GM19468 (cell line): ENCODE measurements around the gene TMPRSS13.
"Not testable (repeated sequence)": the region's sequence is repeated elsewhere in the genome, so short reads cannot be mapped to it uniquely, and the experiment has no call there.

Source experiments
- ATAC-seq: cut with Tn5 transposase; IDR thresholded peaks from one replicate; pipeline ENCODE4 v1.9.1; 2021; ENCODE audit warnings: mild to moderate bottlenecking, moderate library complexity, moderate number of reproducible peaks; ENCODE audit not compliant: unreplicated experiment; ENCODE audit errors: extremely low read depth

The TMPRSS13 gene

GRCh38 chr11:117931971-117932370, 2.8 kb upstream of the TMPRSS13 start:
- ATAC-seq: no peak

DNA sequence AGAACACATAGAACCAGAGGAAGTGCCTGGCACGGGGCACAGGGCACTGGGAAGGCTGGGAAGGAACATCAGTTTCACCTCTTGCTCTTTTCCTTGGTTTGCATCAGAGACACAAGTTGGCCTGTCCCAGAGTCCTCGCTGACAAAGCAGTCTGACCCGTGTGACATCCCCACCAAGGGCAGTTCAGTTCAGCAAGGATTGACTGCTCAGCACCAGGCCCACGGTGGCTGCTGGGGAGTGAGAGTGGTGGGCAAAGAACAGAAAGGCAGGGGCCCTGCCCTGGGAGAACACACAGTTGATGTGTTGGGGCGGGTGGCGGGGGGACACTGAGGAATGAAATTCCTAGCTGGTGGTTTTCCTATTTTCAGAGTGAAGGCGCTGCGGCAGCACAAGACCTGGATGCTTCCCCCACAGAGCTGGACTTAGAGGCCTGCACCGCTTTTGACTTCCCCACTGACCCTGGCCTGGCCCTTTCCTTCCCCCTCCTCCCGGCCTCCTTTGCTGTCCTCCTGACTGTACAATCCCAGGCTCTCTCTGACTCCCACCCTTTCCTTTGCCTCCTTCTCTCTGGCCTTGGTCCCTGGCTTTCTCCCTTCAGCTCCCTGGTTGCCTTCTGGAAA, 2.2 kb upstream of the TMPRSS13 start:
- no peak for ATAC-seq

DNA sequence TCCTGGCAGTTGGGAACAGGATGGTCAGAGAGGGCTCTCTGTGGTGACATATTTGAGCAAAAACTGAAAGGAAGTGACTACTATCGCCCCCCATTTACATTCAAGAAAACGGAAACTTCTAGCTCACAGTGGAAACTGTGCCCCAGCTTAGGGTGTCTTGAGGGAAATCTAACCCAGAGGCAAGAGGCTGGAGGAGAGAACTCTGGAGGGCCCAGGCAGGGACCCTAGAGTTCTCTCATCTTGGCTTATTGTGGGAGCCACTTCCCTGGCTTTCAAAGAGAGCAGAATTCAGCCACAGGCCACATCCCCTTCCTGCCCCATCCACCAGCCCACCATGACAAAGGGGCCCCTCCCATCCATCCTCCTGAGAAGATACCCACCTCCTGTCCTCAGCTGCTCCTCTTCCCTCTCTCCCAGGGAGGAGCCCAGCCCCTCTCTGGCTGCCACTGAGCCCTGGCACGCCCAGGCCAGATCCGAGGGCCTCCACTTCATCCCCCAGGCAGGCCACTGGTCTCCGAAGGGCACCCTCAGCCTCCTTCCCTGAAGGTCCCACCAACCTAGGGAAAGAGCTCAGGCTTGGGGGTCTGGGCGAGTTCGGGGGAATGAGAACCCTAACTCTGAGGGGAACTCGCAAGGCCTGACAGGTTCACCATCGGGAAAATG, 1.6 kb upstream of the TMPRSS13 start:
- no peak for ATAC-seq

DNA sequence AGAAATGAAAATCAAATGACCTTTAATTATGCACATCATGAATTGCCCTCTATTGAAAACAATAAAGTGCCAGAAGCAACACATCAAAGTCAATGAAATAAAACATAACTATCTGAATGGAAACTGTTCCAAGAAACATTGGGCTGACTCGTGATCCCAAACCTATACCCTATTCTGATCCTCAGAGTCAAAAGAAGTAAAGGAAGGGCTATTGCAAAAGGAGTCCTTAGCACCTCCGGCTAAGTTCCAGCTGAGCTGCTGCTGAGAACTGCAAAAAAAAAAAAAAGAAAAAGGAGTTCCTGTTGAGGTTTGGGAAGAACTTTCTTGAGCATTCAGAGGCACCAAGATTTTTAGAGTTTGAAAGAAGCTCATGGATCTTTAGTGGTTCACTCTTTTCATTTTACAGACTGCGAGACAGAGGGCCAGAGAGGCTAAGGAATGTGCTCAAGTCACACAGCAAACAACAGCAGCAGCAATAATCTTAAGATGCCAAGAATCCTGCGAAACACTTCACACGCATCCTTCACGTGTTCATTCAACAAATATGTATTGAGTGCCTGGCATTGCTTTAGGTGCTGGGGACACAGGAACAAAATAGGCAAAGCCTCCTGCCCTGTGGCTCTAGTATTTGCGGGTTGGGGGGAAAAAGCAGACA, 841 bp upstream of the TMPRSS13 start:
- ATAC-seq: no peak

DNA sequence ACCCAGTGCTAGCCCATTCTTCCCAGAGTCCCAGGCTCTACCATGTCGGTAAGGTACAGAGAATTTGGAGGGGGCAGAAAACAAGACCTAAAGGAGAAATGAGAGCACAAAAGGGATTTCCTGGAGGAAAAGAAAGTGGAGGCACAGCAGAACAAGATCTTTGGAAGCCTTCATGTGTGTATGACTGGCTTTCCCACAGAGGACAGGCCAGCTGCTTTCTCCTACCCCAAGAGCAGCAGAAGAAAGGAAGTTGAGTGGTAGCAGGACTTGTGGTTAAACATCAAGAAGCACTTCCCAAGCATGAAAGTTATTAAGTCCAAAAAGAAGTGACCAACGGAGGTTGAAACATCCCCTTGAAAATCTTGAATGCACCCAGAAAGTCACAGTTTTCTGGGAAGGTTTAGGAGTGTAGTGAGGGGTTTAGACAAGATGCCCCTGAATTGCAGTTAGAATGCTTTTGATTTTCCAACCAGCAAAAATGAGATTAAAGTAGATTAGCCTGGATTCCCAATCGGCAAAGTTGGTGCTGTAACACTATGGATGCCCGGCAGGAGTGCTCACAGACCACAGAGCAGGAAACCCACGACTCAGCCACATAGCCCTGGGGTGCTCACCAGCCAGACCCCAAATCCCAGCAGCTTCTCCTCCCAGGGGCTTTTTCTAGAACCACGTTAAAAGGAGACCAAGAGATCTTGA, 608 bp downstream of the TMPRSS13 start:
- ATAC-seq: no peak

DNA sequence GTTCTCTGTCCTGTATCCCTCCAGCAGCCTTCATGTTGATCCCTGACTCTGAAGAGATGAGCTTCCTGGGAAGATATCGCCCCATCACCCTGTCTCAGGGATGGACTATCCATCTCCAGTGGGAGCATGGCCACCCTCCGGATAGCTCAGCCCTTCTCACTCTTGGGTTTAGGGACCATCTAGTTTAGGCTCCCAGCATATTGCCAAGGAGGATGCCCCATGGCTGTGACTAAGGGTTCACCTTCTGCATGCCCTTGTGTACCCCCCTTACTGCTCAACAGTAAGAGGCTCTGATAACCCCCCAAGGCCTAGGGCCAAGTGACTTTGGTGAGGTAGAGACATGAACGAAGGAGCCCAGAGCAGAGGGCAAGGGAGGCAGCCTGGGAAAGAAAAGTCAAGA, 1.3 kb downstream of the TMPRSS13 start:
- ATAC-seq: no peak

- not testable (repeated sequence) for ATAC-seq
Measured at GRCh38 chr11:117926166-117926565, 3.0 kb downstream of the TMPRSS13 start.

GRCh38 chr11:117925198-117925925, 3.8 kb downstream of the TMPRSS13 start:
- ATAC-seq: no peak

GRCh38 chr11:117924631-117925170, 4.5 kb downstream of the TMPRSS13 start:
- ATAC-seq: no peak

DNA sequence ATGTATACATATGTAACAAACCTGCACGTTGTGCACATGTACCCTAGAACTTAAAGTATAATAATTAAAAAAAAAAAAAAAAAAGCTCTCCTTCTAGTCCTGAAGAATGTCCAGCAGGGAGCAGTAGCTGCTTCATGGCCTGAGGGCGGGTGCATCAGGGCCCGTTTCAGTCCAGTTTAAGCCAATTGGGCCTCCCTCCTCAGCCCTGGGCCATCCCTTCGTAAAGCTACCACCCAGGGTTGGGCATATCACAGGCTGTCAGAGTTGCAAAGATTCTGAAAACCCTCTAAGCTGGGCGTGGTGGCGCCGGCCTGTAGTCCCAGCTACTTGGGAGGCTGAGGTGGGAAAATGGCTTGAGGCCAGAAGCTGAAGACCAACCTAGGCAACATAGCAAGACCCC, 5.4 kb downstream of the TMPRSS13 start:
- ATAC-seq: no peak

DNA sequence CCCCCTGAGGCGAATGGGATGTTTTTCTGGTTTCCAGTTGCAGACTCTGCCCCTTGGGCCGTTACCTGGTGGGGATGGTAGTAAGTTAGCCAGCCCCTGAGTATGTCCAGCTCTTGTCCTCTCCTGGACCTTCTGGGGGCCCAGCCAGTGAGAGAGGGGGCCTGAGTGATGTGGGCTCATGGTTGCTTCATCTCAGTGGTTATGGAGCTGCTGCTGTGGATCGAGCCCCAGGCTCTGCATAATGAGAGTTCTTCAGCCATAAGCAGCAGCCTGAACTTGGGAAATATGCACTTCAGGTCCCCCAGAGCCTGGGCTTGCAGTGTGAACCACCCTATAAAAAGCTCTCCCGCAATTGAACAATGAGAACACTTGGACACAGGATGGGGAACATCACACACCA, 5.9 kb downstream of the TMPRSS13 start:
- ATAC-seq: no peak

DNA sequence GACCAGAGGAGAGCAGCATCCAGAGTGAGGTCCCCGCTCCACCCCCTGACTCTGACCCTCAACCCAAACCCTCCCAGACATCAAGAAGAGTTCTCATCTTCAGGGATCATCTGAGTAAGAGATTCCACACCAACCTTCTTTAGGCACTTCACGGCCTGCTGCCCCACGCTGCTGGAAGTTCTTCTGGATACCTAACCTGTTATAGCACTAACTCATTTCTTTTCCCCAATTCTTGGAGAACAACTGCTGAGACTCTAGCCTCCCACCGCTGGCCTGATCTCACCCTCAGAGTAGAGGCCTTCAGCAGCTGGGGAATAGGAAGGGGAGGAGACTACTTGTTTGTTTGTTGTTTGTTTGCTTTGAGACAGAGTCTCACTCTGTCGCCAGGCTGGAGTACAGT, 7.3 kb downstream of the TMPRSS13 start:
- ATAC-seq: no peak

DNA sequence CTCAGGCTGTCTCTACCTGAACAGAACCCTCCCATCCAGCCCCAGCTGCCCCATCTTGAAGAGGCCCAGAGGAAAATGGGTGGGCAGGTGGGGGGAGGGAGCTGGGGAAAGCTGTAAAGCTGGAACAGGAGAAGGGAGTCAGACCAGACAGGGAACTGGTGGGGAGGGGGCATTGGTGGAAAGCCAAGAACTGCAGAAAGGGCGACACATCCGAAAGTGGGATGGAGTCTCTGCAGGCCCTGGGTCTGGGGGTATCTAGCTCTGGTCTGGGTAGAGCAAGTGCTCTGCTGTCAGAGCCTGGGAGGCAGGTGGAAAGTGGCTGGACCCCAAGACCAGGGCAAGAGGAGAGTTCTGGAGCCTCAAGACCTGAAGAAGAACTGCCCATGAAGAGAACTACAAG, 7.7 kb downstream of the TMPRSS13 start:
- no peak for ATAC-seq

DNA sequence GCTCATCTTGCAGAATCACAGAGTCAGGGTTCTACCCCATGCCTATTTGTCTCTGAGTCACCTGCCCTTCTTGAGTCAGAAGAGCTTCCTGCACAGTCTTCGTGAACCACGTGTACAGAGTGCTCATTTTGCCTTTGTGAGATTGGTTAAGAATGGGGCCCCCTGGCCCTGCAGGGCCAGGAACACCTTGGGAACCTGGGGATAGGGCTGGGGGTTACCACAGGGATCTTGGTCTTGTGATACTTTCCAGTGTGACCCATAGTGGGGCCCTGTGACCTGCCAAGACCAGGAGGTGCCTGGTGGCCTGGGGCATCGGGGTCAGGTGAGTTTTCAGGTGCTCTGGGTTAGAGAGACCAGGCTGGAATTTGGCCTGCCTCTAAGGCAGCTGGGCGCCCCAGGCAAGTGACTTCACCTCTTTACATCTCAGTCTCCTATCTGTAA, 9.4 kb downstream of the TMPRSS13 start:
- ATAC-seq: no peak

- no peak for ATAC-seq
Measured at GRCh38 chr11:117919341-117919740, 9.9 kb downstream of the TMPRSS13 start.

DNA sequence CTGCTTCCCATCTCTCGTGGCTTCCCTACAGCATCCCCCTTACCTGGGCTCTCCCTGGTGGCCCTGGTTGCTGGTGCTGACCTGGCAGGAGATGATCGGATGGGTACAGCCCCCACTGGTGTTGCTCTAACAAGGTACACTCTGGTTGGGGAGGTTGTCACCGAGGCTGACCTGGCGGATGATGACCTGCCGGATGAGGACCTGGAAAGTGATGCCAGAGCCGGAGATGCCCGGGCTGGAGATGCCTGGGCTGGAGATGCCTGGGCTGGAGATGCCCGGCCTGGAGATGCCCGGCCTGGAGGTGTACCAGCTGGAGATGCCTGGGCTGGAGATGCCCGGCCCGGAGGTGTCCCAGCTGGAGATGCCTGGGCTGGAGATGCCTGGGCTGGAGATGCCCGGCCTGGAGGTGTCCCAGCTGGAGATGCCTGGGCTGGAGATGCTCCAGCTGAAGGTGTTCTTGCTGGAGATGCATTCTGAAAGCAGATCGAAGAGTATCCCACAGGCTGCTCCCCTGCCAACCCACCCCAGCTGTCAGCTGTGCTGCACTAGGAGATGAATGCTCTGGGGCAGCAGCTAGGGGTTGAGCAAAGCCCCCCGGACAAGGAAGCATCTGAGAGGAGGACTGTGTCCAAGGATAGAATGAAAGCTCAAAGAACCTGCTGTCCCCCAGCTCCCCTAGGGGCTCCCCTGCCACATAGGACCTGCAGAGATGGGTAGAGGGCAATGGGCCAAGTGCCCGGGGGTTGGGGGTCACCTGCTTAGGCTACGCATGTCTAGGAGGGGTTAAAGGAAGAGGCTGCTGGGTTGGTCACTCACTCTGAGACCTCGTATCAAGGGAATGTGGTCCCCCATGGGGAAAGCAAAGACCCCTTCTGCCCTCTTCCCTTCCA, 10.6 kb downstream of the TMPRSS13 start:
- ATAC-seq: no peak

GRCh38 chr11:117917591-117918151, 11.5 kb downstream of the TMPRSS13 start:
- no peak for ATAC-seq

DNA sequence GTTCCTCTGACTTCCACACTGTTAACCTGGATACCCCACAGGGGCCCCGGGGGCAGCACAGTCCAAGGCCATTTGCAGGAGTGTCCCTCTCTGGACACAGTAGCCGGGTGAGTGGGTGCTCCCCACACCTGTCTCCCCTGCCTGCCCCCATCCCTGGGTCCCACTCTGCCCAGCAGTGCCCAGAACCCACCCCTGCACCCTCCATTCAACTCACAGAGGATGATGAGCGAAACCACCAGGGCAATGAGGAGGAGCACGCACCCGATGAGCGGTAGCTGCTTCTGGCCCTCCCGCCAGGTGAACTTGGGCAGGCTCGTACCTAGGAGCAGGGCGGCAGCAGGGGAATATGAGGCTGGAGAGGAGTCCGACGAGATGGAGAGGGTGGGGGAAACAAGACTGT, 12.2 kb downstream of the TMPRSS13 start:
- no peak for ATAC-seq
